HG02884 (cell line): ENCODE data around the gene TMC4.
"Not testable (repeated sequence)": the region's sequence is repeated elsewhere in the genome, so short reads cannot be mapped to it uniquely, and the experiment has no call there.

ENCODE experiments used
- ATAC-seq: cut with Tn5 transposase; IDR thresholded peaks from one replicate; pipeline ENCODE4 v1.9.1; 2021; ENCODE audit warnings: mild to moderate bottlenecking, moderate library complexity; ENCODE audit not compliant: unreplicated experiment

TMC4 gene

GRCh38 chr19:54180691-54181091 lies 7.7 kb upstream of the TMC4 start:
- no peak for ATAC-seq

- ATAC-seq: no peak
Observed at GRCh38 chr19:54179921-54180461, 7.0 kb upstream of the TMC4 start.

GRCh38 chr19:54179262-54179852 lies 6.4 kb upstream of the TMC4 start:
- no peak for ATAC-seq

GRCh38 chr19:54178581-54179261 lies 5.8 kb upstream of the TMC4 start:
- ATAC-seq: no peak

- no peak for ATAC-seq
Observed at GRCh38 chr19:54173951-54174834, 1.2 kb upstream of the TMC4 start.

- no peak for ATAC-seq
Observed at GRCh38 chr19:54173359-54173699, 369 bp upstream of the TMC4 start.

- ATAC-seq: not testable (repeated sequence)
Observed at GRCh38 chr19:54171736-54172431, 1.1 kb downstream of the TMC4 start.

- no peak for ATAC-seq
Observed at GRCh38 chr19:54169149-54169740, 3.7 kb downstream of the TMC4 start.

- ATAC-seq: no peak
Observed at GRCh38 chr19:54168174-54168917, 4.6 kb downstream of the TMC4 start.

- ATAC-seq: no peak
Observed at GRCh38 chr19:54165222-54165621, 7.7 kb downstream of the TMC4 start.

- no peak for ATAC-seq
Observed at GRCh38 chr19:54164369-54165068, 8.4 kb downstream of the TMC4 start.

- ATAC-seq: no peak
Observed at GRCh38 chr19:54162884-54163283, 10.1 kb downstream of the TMC4 start.

- ATAC-seq: no peak
Observed at GRCh38 chr19:54162241-54162805, 10.6 kb downstream of the TMC4 start.

GRCh38 chr19:54160854-54161253 lies 12.1 kb downstream of the TMC4 start:
- no peak for ATAC-seq

- no peak for ATAC-seq
Observed at GRCh38 chr19:54160182-54160811, 12.7 kb downstream of the TMC4 start.

GRCh38 chr19:54159352-54160181 lies 13.4 kb downstream of the TMC4 start, which contains the start of gene LENG1:
LENG1 (minus strand) TSS chr19:54159721; CDS start chr19:54159695, 26 bp downstream.
- peak; percentile 83 for ATAC-seq

GRCh38 chr19:54158812-54159351 lies 14.1 kb downstream of the TMC4 start:
- no peak for ATAC-seq
